Measurements from ENCODE around the gene CEP135.
A peak's percentile ranks its signal among the peaks of the same experiment; 100 is the strongest.

The CEP135 gene

DNA sequence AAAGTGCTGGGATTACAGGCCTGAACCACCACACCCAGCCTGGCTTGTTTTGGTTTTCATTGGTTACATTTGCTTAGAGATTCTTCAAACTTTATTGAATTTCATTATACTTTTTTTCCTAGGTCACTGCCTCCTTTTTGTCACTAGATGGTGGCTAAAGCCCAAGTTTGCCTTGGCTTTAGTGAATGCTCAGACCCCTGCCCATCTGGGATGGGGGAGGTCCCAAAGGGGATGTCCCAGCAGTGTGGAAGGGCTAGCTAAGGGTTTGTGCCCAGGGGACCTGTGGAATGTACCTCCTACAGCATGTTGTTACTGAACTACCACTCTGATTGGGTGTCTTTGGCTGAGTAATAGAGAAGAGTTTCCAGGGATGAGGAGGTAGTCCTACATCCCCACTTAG lies 58.4 kb downstream of the CEP135 start:
- no peak for FAIRE-seq

GRCh38 chr4:56008206-56008605 lies 59.5 kb downstream of the CEP135 start:
- no peak for FAIRE-seq
- no peak for DNase-seq (ENCODE audit: low spot score)

More for the DNA sequence above, 58.4 kb downstream of the CEP135 start:
- DNase-seq (ENCODE audit: low spot score) = no peak

DNA sequence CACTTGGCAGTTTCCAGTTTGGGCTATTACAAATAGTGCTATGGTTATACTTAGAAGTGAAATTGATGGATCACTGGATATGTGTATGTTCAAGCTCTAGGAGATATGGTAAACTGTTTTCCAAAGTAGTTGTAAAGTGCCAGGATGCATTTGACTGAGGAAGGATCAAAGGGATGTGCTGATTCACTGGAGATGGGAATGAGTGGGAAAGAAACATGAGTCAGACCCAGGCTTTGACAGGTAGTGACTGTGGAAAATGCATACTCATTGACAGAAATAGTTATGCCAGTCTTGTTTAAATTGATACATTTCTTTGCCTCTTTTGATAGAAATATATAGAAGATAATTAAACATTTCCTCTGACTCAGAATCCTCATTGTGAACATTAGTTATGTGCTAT lies 77.9 kb downstream of the CEP135 start:
- FAIRE-seq (peak; percentile 88), DNase-seq (ENCODE audit: low spot score) (peak; percentile 63)

DNA sequence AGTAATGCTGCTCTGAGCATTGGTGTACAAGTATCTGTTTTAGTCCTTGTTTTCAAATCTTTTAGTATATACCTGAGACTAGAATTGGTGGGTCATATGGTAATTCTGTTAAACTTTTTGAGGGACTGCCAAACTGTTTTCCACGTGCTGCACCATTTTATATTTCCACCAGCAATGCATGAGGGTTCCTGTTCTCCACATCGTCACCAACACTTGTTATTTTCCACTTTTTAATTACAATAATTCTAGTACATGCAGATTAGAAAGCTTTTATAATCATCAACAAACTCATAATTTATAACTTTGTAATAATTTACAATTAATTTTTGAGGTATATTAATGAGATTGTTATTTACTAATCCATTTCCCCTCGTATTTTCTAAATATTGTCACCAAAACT lies 79.4 kb downstream of the CEP135 start:
- no peak for FAIRE-seq
- DNase-seq (ENCODE audit: low spot score) = no peak

- FAIRE-seq = no peak
- no peak for DNase-seq (ENCODE audit: low spot score)
Observed at GRCh38 chr4:56038487-56039162, 89.9 kb downstream of the CEP135 start.

DNA sequence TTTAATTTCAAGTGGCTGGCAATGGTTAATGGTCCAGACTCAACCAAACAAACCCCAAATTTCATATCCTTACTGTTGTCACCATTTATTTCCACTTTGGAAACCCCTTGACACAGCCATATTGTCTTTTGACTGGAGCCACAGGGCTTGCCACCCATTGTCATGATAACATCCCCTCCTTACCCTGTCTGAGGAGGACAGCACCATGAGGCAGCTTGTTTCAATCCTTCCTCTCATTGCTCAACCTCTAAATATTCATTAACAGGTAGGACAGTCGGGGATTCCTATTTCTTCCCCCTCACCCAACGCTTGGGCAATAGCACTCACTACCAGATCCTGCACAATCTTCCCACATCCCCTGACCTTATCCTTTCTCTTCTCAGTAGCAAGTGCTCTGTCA lies 92.1 kb downstream of the CEP135 start:
- DNase-seq (ENCODE audit: low spot score) (no peak), FAIRE-seq (no peak)

- no peak for FAIRE-seq
- DNase-seq (ENCODE audit: low spot score) = no peak
Observed at GRCh38 chr4:56042225-56042624, 93.5 kb downstream of the CEP135 start.

- FAIRE-seq (no peak), DNase-seq (ENCODE audit: low spot score) (no peak)
Observed at GRCh38 chr4:56048383-56048701, 99.6 kb downstream of the CEP135 start.

- FAIRE-seq = no peak
- no peak for DNase-seq (ENCODE audit: low spot score)
Observed at GRCh38 chr4:56048702-56049431, 100.1 kb downstream of the CEP135 start.

DNA sequence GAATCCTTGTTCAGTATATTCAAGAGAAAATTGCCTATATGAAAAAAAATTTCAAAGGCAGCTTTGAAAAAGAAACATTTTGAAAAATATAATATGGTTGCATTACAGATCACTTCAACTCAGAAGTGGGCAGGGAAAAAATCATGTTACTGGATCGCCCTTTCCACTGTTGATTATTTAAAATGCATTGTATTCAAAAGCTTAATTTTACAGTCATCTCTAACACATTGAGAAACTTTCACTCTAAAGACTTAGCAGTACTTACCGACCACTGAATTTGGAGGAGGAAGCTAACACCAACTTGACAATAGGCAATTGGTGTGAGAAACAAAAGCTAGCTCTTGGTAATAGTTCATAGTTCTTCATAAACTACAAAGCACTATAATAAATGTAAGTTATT lies 101.9 kb downstream of the CEP135 start:
- no peak for FAIRE-seq
- DNase-seq (ENCODE audit: low spot score) = no peak

GRCh38 chr4:56051029-56051709 lies 102.4 kb downstream of the CEP135 start:
- DNase-seq (ENCODE audit: low spot score) (no peak), FAIRE-seq (no peak)

DNA sequence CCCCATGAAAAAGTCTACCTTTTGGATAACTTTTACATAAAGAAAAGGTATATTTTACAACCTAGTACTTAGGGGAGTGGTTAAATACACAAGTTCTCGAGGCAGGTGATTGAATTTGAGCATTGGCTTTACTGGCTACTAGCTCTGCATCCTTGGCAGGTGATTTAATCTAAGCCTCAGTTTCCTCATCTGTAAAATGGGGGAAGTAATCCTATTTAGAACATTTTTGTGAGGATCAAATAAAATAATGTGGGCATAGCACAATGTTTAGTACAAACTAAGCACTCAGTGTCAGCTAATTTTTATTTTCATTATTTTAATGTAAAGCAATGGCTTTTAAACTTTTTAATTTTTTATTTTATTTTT lies 102.9 kb downstream of the CEP135 start:
- DNase-seq (ENCODE audit: low spot score) = no peak
- no peak for FAIRE-seq

DNA sequence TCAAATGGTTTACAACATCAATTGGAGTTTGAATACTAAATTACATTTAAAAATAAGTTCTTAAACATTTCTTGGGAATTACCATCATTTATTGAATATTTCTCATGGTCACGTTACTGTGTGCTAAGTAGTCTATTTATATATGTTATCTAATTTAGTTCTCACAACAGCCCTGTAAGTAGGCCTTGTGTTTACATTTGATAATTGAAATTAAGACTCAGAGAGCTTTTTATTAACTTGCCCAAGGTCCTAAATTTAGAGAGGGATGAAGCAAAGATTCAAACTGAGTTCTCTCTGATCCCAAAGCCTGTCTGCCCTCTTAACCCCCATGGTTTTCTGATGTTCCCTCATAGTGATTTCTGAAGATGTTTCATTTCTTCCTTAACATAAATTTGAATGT lies 103.7 kb downstream of the CEP135 start:
- DNase-seq (ENCODE audit: low spot score) = no peak
- no peak for FAIRE-seq

- DNase-seq (ENCODE audit: low spot score) (no peak), FAIRE-seq (no peak)
Observed at GRCh38 chr4:56052966-56053365, 104.2 kb downstream of the CEP135 start.

- no peak for FAIRE-seq
- no peak for DNase-seq (ENCODE audit: low spot score)
Observed at GRCh38 chr4:56055027-56055977, 106.6 kb downstream of the CEP135 start.

DNA sequence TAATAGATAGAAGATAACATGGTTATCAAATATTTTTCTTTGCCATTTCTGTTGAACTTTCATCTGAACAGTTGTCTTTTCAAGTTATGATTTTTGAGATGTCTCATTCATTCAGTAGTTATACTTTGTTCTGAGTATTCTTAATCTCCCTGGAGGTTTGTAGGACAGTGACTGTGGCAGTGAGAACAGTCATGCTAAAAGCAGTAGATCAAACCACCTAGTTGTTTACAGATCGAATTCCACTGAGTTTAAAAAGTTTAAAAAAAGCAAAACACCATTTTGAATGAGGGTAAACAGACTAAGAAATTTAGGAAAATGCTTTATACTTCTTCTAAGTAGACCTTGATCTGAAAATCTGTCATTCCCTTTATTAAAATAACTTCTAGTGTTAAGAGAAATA lies 107.2 kb downstream of the CEP135 start:
- FAIRE-seq (no peak), DNase-seq (ENCODE audit: low spot score) (no peak)

DNA sequence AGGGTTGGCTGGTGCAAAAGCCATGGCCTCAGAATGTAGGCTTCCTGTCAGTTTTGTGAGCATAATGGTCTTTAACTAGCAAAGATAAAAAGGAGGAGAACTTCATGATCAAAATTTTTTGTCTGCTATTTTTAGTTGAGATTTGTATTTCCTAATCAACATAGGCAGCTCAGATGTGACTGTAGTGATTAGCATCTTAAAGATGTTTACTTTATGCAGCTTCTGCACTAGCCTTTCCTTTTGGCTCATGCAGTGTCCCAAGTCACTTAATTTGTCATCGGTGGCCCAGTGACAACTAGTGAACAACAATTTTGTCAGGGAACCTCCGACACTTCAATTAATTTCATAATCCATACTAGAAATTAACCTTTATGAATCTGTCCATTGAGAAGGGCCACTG lies 109.8 kb downstream of the CEP135 start:
- FAIRE-seq (no peak), DNase-seq (ENCODE audit: low spot score) (no peak)

GRCh38 chr4:56060036-56060435 lies 111.3 kb downstream of the CEP135 start:
- no peak for FAIRE-seq
- no peak for DNase-seq (ENCODE audit: low spot score)

DNA sequence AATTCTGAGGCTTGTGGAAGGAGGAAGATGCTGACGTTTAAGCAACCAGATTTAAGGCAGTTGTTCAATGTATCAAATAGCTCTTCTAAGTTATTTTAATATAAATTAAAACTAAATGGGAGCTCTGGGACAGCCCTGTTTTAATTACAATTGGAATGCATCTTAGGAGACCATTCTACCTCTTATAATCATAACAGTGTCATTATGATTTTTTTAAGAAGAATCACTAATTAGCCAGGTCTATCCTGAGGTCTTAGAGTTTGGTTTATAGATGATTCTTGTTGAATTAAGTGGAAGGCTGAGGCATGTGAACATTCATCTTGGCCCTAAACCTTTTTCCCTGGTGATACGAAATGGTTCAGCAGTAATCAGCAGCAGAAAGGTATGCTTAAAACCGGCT lies 113.4 kb downstream of the CEP135 start:
- DNase-seq (ENCODE audit: low spot score) (no peak), FAIRE-seq (no peak)

- FAIRE-seq (no peak), DNase-seq (ENCODE audit: low spot score) (no peak)
Observed at GRCh38 chr4:56062526-56063145, 113.9 kb downstream of the CEP135 start.

- DNase-seq (ENCODE audit: low spot score) (no peak), FAIRE-seq (no peak)
Observed at GRCh38 chr4:56066493-56066892, 117.7 kb downstream of the CEP135 start.

Data from RCC 7860 (cell line).